ENCODE data around the gene DLGAP4.
"Not testable (repeated sequence)": the region's sequence is repeated elsewhere in the genome, so short reads cannot be mapped to it uniquely, and the experiment has no call there.

The DLGAP4 gene

DNA sequence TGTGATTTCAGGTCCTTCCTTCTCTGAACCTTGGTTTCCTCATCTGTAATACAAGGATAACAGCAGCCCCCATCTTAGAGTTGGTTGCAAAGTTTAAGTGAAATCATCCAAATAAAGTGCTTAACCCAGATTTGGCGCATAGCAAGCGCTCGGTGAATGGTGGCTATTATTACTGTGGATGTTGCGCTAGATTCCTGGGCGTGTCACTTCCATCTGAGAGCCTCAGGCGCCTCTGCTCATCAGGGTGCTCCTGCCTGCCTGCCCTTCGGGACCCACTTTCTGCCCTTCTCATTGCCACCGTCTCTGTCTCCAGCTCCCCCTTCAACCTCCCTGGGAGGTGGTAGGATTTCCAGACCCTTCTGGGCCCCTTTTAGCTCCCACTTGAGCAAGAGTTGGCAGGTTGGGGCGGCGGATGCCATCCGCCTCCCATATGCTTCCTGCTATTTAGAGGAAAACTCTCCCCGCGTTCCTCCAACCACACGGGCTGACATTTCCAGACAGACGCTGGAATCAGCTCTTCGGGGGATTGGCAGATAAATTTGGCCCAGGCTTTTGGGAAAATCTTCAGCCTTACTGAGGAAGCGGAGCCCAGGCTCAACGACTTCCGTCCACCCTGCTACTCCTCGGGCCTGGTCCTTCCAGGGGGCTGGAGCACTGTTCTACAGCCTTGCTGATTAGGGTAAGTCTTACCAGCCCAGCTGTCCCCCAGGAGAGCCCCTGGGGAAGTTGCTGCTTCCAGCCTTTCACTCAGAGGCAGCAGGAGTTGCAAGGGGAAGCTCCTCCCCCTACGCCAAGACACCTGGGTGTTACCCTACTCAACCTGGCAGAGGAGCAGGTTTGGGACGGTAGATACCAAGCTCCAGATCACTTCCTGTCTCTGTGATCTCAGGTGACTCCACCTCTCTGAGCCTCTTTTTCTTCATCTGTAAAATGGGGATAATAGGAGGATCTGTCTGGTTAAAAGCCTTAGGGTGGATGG lies 71.5 kb downstream of the DLGAP4 start:
- TF ChIP-seq, protein P1, sequence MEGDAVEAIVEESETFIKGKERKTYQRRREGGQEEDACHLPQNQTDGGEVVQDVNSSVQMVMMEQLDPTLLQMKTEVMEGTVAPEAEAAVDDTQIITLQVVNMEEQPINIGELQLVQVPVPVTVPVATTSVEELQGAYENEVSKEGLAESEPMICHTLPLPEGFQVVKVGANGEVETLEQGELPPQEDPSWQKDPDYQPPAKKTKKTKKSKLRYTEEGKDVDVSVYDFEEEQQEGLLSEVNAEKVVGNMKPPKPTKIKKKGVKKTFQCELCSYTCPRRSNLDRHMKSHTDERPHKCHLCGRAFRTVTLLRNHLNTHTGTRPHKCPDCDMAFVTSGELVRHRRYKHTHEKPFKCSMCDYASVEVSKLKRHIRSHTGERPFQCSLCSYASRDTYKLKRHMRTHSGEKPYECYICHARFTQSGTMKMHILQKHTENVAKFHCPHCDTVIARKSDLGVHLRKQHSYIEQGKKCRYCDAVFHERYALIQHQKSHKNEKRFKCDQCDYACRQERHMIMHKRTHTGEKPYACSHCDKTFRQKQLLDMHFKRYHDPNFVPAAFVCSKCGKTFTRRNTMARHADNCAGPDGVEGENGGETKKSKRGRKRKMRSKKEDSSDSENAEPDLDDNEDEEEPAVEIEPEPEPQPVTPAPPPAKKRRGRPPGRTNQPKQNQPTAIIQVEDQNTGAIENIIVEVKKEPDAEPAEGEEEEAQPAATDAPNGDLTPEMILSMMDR (conservative IDR thresholded peaks at IDR 0.05; ENCODE audit: control insufficient read depth, insufficient read depth, low read depth, low read length) = no peak
- DNase-seq (ENCODE audit: low read depth) = no peak

GRCh38 chr20:36378686-36379085 lies 72.5 kb downstream of the DLGAP4 start:
- no peak overlapping the region for H3K4me3 ChIP-seq (ENCODE audit: control insufficient read depth, low read depth, low read length)
- DNase-seq (ENCODE audit: low read depth) = no peak
- TF ChIP-seq, protein P1 (conservative IDR thresholded peaks at IDR 0.05; ENCODE audit: control insufficient read depth, insufficient read depth, low read depth, low read length) = no peak

More for the DNA sequence above, 71.5 kb downstream of the DLGAP4 start:
- no peak overlapping the region for H3K4me3 ChIP-seq (ENCODE audit: control insufficient read depth, low read depth, low read length)

GRCh38 chr20:36379914-36380313 lies 73.8 kb downstream of the DLGAP4 start:
- not testable (repeated sequence) for H3K4me3 ChIP-seq (ENCODE audit: control insufficient read depth, low read depth, low read length); DNase-seq (ENCODE audit: low read depth)

- TF ChIP-seq, protein P1 (conservative IDR thresholded peaks at IDR 0.05; ENCODE audit: control insufficient read depth, insufficient read depth, low read depth, low read length) = peak; percentile 21
- H3K4me3 ChIP-seq (ENCODE audit: control insufficient read depth, low read depth, low read length) = no peak overlapping the region
- peak; percentile 38 for DNase-seq (ENCODE audit: low read depth)
Measured at GRCh38 chr20:36384022-36384619, 78.0 kb downstream of the DLGAP4 start.

DNA sequence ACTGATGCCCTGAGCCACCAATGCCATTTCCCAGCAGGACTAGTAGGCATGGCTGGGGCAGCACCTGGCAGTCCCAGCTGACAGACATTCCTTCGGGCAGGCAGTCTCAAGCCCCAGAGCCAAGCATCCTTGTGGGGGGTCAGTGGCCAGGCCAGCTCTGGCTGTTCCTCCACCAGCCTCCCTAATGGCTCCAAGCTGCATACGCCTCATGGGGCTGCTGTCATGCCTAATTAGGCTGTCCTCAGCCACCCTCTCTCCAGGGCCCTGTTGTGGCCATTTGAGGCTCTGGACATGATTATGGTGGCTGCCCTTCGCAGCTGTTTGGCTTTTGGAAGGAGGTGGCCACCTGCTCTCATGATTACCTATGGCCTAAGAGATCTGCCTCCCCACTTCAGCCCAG lies 79.4 kb downstream of the DLGAP4 start:
- TF ChIP-seq, protein P1 (conservative IDR thresholded peaks at IDR 0.05; ENCODE audit: control insufficient read depth, insufficient read depth, low read depth, low read length) = no peak
- no peak for DNase-seq (ENCODE audit: low read depth)
- H3K4me3 ChIP-seq (ENCODE audit: control insufficient read depth, low read depth, low read length) = no peak overlapping the region

- TF ChIP-seq, protein P1 (conservative IDR thresholded peaks at IDR 0.05; ENCODE audit: control insufficient read depth, insufficient read depth, low read depth, low read length) = no peak
- DNase-seq (ENCODE audit: low read depth) = no peak
- H3K4me3 ChIP-seq (ENCODE audit: control insufficient read depth, low read depth, low read length) = no peak overlapping the region
Measured at GRCh38 chr20:36386236-36386635, 80.1 kb downstream of the DLGAP4 start.

- DNase-seq (ENCODE audit: low read depth) = no peak
- TF ChIP-seq, protein P1 (conservative IDR thresholded peaks at IDR 0.05; ENCODE audit: control insufficient read depth, insufficient read depth, low read depth, low read length) = no peak
- H3K4me3 ChIP-seq (ENCODE audit: control insufficient read depth, low read depth, low read length) = no peak overlapping the region
Measured at GRCh38 chr20:36390269-36390668, 84.1 kb downstream of the DLGAP4 start.
